ENCODE measurements around the gene RPL36AL. TPM values are rescaled to one million over a fixed set of nuclear protein-coding genes. Genes with fewer than 3 reads are reported as not detected.

Gene RPL36AL
- total RNA-seq, 1 donor from 2014 or later = 63.3 TPM

DNA sequence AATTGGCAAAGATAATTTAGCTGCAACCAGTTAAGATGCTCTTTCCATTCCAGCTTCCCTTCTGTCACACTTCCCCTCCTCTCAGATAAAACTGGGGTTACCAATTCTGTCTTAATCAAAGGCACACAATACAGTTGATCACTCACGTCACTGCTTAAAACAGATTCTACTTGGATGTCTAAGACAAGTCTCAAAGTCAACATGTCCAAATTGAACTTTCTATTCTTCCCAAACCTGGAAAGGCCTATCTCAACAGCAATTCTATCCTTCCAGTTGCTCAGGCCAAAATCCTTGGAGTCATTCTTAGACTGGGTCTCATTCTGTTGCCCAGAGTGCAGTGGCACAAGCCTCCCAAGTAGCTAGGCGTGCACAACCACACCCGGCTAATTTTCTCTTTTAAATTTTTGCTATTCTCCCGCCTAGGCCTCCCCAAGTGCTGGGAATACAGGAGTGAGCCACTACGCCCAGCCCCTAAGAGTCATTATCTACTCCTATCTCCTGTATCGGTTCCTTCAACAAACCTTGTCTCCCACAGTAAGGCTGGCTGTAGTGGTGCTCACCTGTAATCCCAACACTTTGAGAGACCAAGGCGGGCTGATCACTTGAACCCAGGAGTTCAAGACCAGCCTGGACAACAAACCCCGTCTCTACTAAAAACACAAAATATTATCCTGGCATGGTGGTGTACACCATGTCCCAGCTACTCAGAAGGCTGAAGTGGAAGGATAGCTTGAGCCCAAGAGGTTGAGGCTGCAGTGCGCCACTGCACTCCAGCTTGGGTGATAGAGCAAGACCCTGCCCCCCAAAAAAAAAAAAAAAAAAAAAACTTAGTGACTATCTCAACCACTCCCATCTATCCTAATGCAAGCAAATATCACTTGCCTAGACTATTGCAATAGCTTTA, 39.0 kb downstream of the RPL36AL start:
- DNase-seq = no peak

DNA sequence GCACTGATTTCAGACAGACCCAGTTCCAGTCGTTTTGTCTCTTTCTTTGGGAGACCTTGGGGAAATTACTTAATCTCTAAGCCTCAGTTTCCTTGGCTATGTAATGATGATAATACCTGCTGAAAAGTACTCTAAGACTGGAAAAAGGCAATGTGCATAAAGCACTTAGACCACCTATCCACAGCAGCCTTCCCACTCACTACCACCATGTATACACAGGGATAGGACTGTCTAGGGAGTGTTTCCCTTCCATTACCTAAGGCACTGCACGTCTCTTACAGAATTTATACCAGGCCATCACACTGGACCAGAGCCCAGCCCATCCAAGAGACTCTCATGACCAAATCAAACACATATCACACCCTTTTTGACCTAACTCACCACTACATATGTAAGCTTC, 40.6 kb downstream of the RPL36AL start:
- no peak for DNase-seq

DNA sequence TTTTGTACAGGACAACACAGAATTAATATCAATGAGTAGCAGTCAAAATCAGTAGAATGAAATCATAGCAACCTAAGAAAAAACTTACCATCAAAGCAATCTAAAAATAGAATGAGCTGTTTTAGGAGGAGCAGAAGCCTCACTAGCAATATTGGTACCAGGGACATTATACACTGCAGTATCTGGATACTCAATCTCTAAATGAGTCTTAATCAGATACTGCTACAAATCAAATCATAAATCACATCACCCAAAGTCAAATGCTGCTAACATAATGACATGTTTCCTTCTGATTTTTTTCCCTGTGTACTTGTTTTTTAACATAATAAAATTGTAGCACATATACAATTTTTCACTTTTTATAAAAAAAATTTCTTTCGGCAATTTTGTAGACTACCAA, 42.3 kb downstream of the RPL36AL start:
- DNase-seq = no peak

DNA sequence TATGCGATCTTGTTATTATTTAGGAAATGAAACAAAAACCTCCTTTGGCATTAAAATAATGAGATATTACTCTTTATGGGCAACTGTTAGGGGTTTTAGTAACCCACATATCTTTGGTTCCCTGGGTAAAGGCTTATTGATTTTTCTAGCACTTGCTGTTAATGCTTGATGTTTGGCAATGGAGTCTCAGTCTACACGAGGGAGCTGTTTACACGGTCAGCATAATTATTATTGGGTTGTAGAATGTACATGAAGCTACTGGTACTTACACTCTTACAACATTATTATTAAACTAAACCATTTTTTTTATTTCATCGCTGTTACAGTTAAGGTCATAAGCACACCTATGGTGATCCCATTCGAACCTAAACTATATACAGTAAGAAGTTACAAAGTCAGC, 46.4 kb downstream of the RPL36AL start:
- DNase-seq = no peak

DNA sequence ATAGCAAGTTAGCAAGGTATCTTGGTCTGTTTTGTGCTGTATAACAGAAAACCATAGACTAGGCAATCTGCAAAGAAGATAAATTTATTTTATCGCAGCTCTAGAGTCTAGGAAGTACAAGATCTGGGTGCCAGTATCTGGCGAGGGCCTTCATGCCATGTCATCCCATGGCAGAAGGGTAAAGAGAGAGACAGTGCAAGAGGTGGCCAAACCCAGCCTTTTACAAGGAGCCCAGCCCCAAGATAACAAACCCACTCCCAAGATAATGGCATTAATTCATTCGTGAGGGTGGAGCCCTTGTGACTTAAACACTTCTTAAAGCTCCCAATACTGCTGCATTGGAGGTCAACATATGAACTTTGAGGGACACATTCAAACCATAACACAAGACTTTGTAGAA, 51.1 kb downstream of the RPL36AL start:
- no peak for DNase-seq

Small RNA genes lying within 50 kb of the gene (small RNA-seq; reads per million reads assigned to genes)
- gene AL139099.3 = not detected
- gene AL139099.4 = not detected
- gene RF00019 = not detected

Other genes with a start within 250 kb of the RPL36AL start
- gene RPS29, start 34.2 kb downstream of the RPL36AL start, total RNA-seq = 2,148 TPM
- gene LRR1, start 21.7 kb downstream of the RPL36AL start, total RNA-seq = 6.2 TPM
- 47.3 TPM for gene MGAT2, start 173 bp upstream of the RPL36AL start, total RNA-seq
- gene DNAAF2, start 14.6 kb upstream of the RPL36AL start, total RNA-seq = 17.2 TPM
- 12.0 TPM for gene POLE2, start 67.6 kb upstream of the RPL36AL start, total RNA-seq
- gene KLHDC1, start 72.5 kb upstream of the RPL36AL start, total RNA-seq = 15.9 TPM
- gene KLHDC2, start 147.5 kb upstream of the RPL36AL start, total RNA-seq = 180 TPM
- gene NEMF, start 232.2 kb upstream of the RPL36AL start, total RNA-seq = 145 TPM